Right lobe of liver (tissue), 6 donors: ENCODE measurements around the gene GJC2. TPM values are rescaled to one million over a fixed set of nuclear protein-coding genes. Genes with fewer than 3 reads are reported as not detected.

Experiments
- ATAC-seq, 4 donors: fragments of 200-7000 bp; cut with Tn5 transposase; one replicate each; pipeline ENCODE4 v1.9.1; 2020; ENCODE audit warnings: mild to moderate bottlenecking in 4 of 4, moderate library complexity in 4 of 4
- DNase-seq, 3 donors: peaks; one replicate each; pipeline ENCODE4 v3.0.0-alpha.2; 2020
- H3K27ac ChIP-seq, 3 donors: fragments of 200-600 bp; one replicate each; pipeline ENCODE4 v1.8.0; 2022
- H3K27me3 ChIP-seq, 2 donors: fragments of 200-600 bp; one replicate each; pipeline ENCODE4 v1.8.0; 2022
- H3K36me3 ChIP-seq, 4 donors: fragments of 200-600 bp; sonication (generic) in 1 of 4; one replicate each; pipeline versions ENCODE4 v1.5.1 to v1.8.0; 2017 to 2022; ENCODE audit warnings: control low read depth in 1 of 4
- H3K4me1 ChIP-seq, 4 donors: fragments of 200-600 bp; sonication (generic) in 1 of 4; one replicate each; pipeline versions ENCODE4 v1.5.1 to v1.8.0; 2017 to 2022; ENCODE audit warnings: control low read depth in 1 of 4
- H3K4me3 ChIP-seq, 3 donors: fragments of 200-600 bp; one replicate each; pipeline ENCODE4 v1.8.0; 2022
- H3K9me3 ChIP-seq, 4 donors: fragments of 200-600 bp; sonication (generic) in 1 of 4; one replicate each; pipeline versions ENCODE4 v1.5.1 to v1.8.0; 2017 to 2022; ENCODE audit warnings: control low read depth in 1 of 4
- POLR2A ChIP-seq: fragments of 450-650 bp; IDR thresholded peaks from one replicate; pipeline ENCODE4 v1.6.1; 2017; ENCODE audit warnings: antibody characterized with exemption, mild to moderate bottlenecking
- WGBS: methylation state at CpG from one replicate; pipeline ENCODE4 v1.1.6; 2018; ENCODE audit warnings: low coverage, low lambda C conversion rate; ENCODE audit not compliant: insufficient coverage; ENCODE audit errors: missing lambda C conversion rate; 5-methylcytosine and 5-hydroxymethylcytosine counted together
- intact Hi-C, 2 donors: fragments of 100-400 bp; cut with DNase I; formaldehyde crosslinking; loops; one replicate each; pipeline versions ENCODE4 v1.11.2 to v1.14.1; 2022
- total RNA-seq, 6 experiments: library from RNA; depleted of rRNA in 2 of 6; stranded (reverse); fragments of >200 nt in 2 of 6; fragmentation: NEBNext Ultra II Directional in 3 of 6; extraction: Animal tissue kit (Norgen Biotek cat#: 25700) in 3 of 6; gene quantifications; one replicate each; pipeline versions ENCODE4 v1.1.0 to v1.2.4, GENCODE V29; 2016 to 2023
- TF ChIP-seq, protein P1 (sequence below), 4 donors: fragments of 200-600 bp in 3 of 4; fragments of 450-650 bp in 1 of 4; IDR thresholded peaks; one replicate each; pipeline versions ENCODE4 v1.5.1 to v1.8.0; 2016 to 2022; ENCODE audit warnings: antibody characterized with exemption in 4 of 4, mild to moderate bottlenecking in 2 of 4
- donor health status: DM: no; HTN: yes; CAD: no.
- donor health status: DM: no; HTN: no; CAD: no.
- donor health status: DM: no; HTN: no; CAD: no.
- donor health status: DM: no; HTN: yes; CAD: no.
- donor health status: DM: no; HTN: yes; CAD: no.

The GJC2 gene
- total RNA-seq, 6 experiments from 2014 or later = 0.12 to 0.44 (median 0.16) TPM; not detected in 1

DNA sequence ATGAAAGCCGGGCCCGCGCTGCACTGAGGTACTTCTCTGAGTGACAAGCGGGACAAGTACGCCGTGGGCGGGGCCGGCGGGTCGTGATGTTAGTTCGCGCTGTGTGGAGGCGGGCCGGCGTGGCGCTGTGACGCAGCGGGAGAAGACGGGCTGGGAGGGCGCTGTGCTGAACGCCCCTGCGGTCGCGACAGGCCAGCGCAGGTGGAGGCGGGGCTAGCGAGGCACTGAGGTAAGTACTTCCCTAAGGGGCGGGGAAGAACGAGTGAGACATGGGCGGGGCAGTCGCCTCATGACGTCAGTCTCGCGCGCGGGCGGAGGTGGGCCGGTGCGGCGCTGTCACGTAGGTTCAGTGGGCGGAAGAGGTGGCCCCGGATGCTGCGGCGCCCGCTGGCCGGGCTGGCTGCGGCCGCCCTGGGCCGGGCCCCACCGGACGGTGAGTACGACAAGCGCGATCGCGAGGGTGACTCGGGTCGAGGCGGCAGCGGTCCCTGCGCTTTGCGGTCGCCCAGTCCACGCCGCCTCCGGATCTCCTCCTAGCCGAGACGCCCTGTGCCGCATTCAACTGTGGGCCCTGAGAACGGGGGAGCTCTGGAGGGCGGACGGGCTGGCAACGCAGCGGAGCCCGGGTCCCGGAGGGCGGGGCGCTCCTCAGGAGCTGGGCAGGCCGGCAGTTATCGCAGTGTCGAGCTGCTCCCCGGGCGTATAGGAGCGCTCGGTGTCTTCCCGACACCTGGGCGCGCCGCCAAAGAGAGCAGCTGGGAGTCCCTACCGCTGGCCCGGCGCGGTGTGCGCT lies 9.6 kb upstream of the GJC2 start, which contains the start of gene GUK1:
GUK1 (plus strand) TSS at position 349 of the 793 bp plus-strand sequence; CDS start at position 373, 24 bp downstream.
- peak; percentile 92 to 96 (median 96) for ATAC-seq
- H3K27me3 ChIP-seq = no peaks in the 10 kb centered on the region
- intact Hi-C loops = no loop called here
- peak within 1 kb of the TSS; percentile 93 to 99 (median 98) for H3K27ac ChIP-seq
- H3K36me3 ChIP-seq = no peaks in the 10 kb centered on the region
- no peaks in the 10 kb centered on the region for H3K9me3 ChIP-seq
- peak within 1 kb of the TSS; percentile 92 to 99 (median 95) for H3K4me3 ChIP-seq
- WGBS = 0% methylated on average over 28 of the region's 95 CpGs
- peaks cover 0 to 21% (median 15%) of the 10 kb centered on the region in 4 donors for H3K4me1 ChIP-seq
- TF ChIP-seq, protein P1, sequence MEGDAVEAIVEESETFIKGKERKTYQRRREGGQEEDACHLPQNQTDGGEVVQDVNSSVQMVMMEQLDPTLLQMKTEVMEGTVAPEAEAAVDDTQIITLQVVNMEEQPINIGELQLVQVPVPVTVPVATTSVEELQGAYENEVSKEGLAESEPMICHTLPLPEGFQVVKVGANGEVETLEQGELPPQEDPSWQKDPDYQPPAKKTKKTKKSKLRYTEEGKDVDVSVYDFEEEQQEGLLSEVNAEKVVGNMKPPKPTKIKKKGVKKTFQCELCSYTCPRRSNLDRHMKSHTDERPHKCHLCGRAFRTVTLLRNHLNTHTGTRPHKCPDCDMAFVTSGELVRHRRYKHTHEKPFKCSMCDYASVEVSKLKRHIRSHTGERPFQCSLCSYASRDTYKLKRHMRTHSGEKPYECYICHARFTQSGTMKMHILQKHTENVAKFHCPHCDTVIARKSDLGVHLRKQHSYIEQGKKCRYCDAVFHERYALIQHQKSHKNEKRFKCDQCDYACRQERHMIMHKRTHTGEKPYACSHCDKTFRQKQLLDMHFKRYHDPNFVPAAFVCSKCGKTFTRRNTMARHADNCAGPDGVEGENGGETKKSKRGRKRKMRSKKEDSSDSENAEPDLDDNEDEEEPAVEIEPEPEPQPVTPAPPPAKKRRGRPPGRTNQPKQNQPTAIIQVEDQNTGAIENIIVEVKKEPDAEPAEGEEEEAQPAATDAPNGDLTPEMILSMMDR (IDR thresholded peaks at IDR 0.05) = peak; percentile 25 to 53 (median 42)
- TF ChIP-seq POLR2A = peak; percentile 99
- DNase-seq = peak; percentile 100

DNA sequence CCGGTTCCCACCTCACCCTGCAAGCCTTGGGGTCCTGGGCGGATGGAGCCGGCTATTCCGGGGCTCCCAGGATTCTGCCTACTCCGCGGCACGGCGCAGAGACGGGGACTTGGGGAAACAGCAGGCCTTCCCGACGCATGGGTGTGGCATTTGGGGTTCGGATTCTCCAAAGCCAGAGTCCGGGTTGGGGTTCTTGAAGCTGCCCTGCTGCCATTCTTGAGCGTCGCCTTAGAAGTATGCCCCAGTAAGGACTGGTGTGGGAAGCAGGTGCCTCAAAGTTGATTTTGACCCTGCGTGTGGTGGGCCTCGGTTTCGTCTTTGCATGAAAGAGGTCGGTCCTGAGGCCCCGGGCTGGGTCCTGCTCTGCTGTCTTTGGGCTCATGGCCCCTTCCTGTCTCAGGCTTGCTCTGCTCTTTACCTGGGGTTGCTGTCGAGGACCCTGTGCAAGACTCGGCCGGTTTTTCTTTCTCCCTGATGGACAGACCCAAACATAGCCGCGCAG lies 9.0 kb upstream of the GJC2 start:
- Histone ChIP-seq H3K36me3 (peaks cover 0 to under 1% (median under 1%) of the 10 kb centered on the region in 4 donors), H3K4me1 (peaks cover 0 to 21% (median 15%) of the 10 kb centered on the region in 4 donors), H3K27me3 (no peaks in the 10 kb centered on the region), H3K4me3 (peak overlapping the region; percentile 92 to 99 (median 95)), H3K27ac (peak overlapping the region; percentile 93 to 99 (median 98)), H3K9me3 (no peaks in the 10 kb centered on the region)
- intact Hi-C loops = no loop called here
- no peak for TF ChIP-seq POLR2A
- TF ChIP-seq, protein P1 (IDR thresholded peaks at IDR 0.05) = no peak
- WGBS = 0% methylated on average over 6 of the region's 25 CpGs
- ATAC-seq (no peak), DNase-seq (peak in 1 of 3 donors; percentile 23)

DNA sequence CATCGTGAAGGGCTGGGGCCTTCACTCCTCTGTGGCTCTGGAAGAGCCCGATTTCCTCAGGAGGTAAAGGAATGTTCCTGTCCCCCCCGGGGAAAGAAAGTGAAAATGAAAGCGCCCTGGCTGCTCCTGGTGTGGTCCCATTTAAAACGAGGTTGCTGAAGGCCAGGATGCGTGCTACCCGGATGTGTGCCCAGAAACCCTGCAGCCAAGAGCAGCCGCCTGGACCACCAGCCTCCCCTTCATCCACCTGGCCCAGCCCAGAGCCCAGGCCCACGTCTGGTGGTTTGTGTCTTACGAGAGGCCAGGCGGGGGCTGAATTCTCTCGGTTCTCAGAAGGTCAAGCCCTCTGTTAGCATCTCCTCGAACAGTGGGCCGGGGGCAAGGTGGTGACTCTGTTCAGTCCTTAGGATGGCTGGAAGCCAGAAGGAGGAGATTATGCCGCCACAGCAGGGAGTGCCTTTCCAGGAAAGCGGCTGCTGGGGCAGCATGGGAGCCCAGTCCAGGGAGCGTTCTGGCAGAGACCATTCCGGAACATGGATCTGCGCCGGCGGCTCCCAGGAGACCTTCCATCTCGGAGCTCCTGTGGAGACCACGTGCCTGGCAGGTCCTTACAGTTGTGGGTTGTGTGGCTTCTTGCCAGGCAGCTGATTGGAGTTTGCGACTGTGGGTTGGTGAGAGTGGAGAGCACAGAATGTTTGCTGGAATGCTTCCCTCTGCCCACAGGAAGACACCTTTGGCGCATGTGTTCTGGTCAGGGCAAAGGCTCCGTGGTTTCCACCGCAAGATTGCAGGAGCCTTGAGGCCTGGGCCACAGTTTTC lies 8.3 kb upstream of the GJC2 start:
- 0% methylated on average over 2 of the region's 27 CpGs for WGBS
- peak overlapping the region; percentile 93 to 99 (median 98) for H3K27ac ChIP-seq
- peaks cover 0 to 4% (median under 1%) of the 10 kb centered on the region in 4 donors for H3K36me3 ChIP-seq
- ATAC-seq (peak in 1 of 4 donors; percentile 18), DNase-seq (peak; percentile 49 to 64 (median 62))
- H3K4me3 ChIP-seq = peak overlapping the region; percentile 92 to 99 (median 95)
- intact Hi-C loops = no loop called here
- TF ChIP-seq POLR2A = no peak
- TF ChIP-seq, protein P1 (IDR thresholded peaks at IDR 0.05) = no peak
- H3K27me3 ChIP-seq = no peaks in the 10 kb centered on the region
- H3K9me3 ChIP-seq = no peaks in the 10 kb centered on the region
- peaks cover 0 to 21% (median 15%) of the 10 kb centered on the region in 4 donors for H3K4me1 ChIP-seq

DNA sequence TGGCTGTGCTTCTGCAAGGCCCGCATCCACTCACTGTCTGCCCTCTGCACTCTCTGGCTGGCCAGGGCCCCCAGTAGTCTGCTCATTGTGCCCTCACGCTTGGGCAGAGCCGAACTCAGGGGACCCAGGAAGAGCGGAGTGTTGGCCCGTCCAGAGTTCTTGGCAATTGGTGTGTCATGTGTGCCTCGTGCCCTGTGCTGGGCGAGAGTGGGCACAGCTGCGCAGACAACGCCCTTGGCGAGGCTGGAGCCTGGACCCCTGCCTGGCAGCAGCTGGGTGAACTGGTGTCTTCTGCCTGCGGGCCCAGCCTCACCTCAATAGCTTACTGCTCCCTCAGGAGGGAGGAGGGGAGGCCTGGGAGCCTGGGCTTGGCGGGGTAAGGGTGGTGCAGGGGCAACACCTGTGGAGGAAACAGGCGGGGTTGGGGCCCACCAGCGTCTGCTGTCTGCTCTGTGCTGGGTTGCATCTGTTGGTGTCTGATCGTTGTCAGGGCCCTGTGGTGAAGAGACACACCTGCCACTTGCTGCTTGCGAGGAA lies 7.5 kb upstream of the GJC2 start:
- TF ChIP-seq, protein P1 (IDR thresholded peaks at IDR 0.05) = no peak
- no peak for TF ChIP-seq POLR2A

More for the DNA sequence above, 7.5 kb upstream of the GJC2 start:
- intact Hi-C loops = no loop called here
- Histone ChIP-seq H3K4me1 (peaks cover 0 to 21% (median 15%) of the 10 kb centered on the region in 4 donors), H3K4me3 (peak overlapping the region in 1 of 3 donors; percentile 99), H3K9me3 (no peaks in the 10 kb centered on the region), H3K36me3 (peaks cover 0 to 4% (median under 1%) of the 10 kb centered on the region in 4 donors), H3K27me3 (no peaks in the 10 kb centered on the region), H3K27ac (peak overlapping the region in 2 of 3 donors; percentile 98 to 99)
- 60% methylated on average over 1 of the region's 16 CpGs for WGBS
- ATAC-seq = no peak
- peak; percentile 24 to 56 (median 47) for DNase-seq
